Thyroid gland (tissue), 4 donors: ENCODE measurements around the gene OLA1.
A peak's percentile ranks its signal among the peaks of the same experiment; 100 is the strongest.

Source experiments
- CTCF ChIP-seq, 6 experiments: fragments of 200-600 bp in 3 of 6; fragments of 450-650 bp in 3 of 6; sonication (generic) in 3 of 6; IDR thresholded peaks; one replicate each; pipeline ENCODE4 v1.5.1; 2016 to 2019; ENCODE audit warnings: antibody characterized with exemption in 6 of 6, mild to moderate bottlenecking in 2 of 6, inconsistent platforms in 1 of 6, moderate library complexity in 1 of 6
- POLR2A ChIP-seq, 2 donors: fragments of 450-650 bp; IDR thresholded peaks; one replicate each; pipeline ENCODE4 v1.6.1; 2017; ENCODE audit warnings: antibody characterized with exemption in 2 of 2, mild to moderate bottlenecking in 2 of 2, moderate library complexity in 1 of 2

GRCh38 chr2:174072069-174072468, 176.3 kb downstream of the OLA1 start:
- TF ChIP-seq CTCF (IDR thresholded peaks at IDR 0.05), result no peak
- TF ChIP-seq POLR2A (IDR thresholded peaks at IDR 0.05), result peak in 1 of 2 donors; percentile 40
